Mucosa of descending colon (tissue), 3 donors: ENCODE measurements around the gene SOCS1. TPM values are rescaled to one million over a fixed set of nuclear protein-coding genes. Genes with fewer than 3 reads are reported as not detected.

Experiments used
- ATAC-seq: fragments of 200-7000 bp; cut with Tn5 transposase; one replicate; pipeline ENCODE4 v1.9.1; 2020; ENCODE audit warnings: mild to moderate bottlenecking, moderate library complexity
- DNase-seq, 3 donors: peaks; one replicate each; pipeline ENCODE4 v3.0.0-alpha.2; 2020
- H3K36me3 ChIP-seq: fragments of 200-600 bp; one replicate; pipeline ENCODE4 v1.8.0; 2021; ENCODE audit warnings: low read depth, mild to moderate bottlenecking
- H3K4me1 ChIP-seq: fragments of 200-600 bp; one replicate; pipeline ENCODE4 v1.8.0; 2021; ENCODE audit warnings: low read depth, mild to moderate bottlenecking
- H3K4me3 ChIP-seq: fragments of 200-600 bp; one replicate; pipeline ENCODE4 v1.8.0; 2021; ENCODE audit warnings: mild to moderate bottlenecking
- H3K9me3 ChIP-seq: fragments of 200-600 bp; one replicate; pipeline ENCODE4 v1.8.0; 2021; ENCODE audit warnings: mild to moderate bottlenecking
- intact Hi-C, 2 donors: fragments of 100-400 bp; cut with DNase I in 1 of 2; cut with micrococcal nuclease in 1 of 2; formaldehyde crosslinking; loops; one replicate each; pipeline versions ENCODE4 v1.11.0 to v1.11.1; 2022; cut with DNase I, micrococcal nuclease
- long read RNA-seq, 2 donors: library from polyadenylated mRNA; unstranded; transcript quantifications; one replicate each; pipeline ENCODE4 v2.0.0, GENCODE V29; 2019 to 2021
- total RNA-seq, 3 donors: library from RNA; stranded (reverse); fragmentation: NEBNext Ultra II Directional in 2 of 3; extraction: Animal tissue kit (Norgen Biotek cat#: 25700) in 2 of 3; gene quantifications; one replicate each; pipeline versions ENCODE4 v1.2.1 to v1.2.4, GENCODE V29; 2021 to 2023
- TF ChIP-seq, protein P1 (sequence below): fragments of 200-600 bp; IDR thresholded peaks from one replicate; pipeline ENCODE4 v1.8.0; 2022; ENCODE audit warnings: antibody characterized with exemption, mild to moderate bottlenecking
- donor health status: DM: no; HTN: no; CAD: no; lungs with moderate emphysema.
- donor health status: DM: no; HTN: no; CAD: no.
- donor health status: DM: no; HTN: yes; CAD: no.

SOCS1 gene
- total RNA-seq: 1 to 10 TPM; 4.0 to 6.5 (median 4.1) TPM
- long read RNA-seq, donor 1, partial matches to known transcripts: 0 of 5 reads
- long read RNA-seq, donor 1, other reads (novel, unspliced or antisense): 0 of 5 reads
- long read RNA-seq, donor 2: 0 reads

- TF ChIP-seq, protein P1, sequence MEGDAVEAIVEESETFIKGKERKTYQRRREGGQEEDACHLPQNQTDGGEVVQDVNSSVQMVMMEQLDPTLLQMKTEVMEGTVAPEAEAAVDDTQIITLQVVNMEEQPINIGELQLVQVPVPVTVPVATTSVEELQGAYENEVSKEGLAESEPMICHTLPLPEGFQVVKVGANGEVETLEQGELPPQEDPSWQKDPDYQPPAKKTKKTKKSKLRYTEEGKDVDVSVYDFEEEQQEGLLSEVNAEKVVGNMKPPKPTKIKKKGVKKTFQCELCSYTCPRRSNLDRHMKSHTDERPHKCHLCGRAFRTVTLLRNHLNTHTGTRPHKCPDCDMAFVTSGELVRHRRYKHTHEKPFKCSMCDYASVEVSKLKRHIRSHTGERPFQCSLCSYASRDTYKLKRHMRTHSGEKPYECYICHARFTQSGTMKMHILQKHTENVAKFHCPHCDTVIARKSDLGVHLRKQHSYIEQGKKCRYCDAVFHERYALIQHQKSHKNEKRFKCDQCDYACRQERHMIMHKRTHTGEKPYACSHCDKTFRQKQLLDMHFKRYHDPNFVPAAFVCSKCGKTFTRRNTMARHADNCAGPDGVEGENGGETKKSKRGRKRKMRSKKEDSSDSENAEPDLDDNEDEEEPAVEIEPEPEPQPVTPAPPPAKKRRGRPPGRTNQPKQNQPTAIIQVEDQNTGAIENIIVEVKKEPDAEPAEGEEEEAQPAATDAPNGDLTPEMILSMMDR: peak; percentile 88
- intact Hi-C loops: loop anchor here (5.0 to 10.0 kb wide), 2 partner anchors 281 to 284 kb away; no protein-coding TSS in a partner anchor
These were observed at the start of gene SOCS1 for GRCh38 chr16:11255737-11256660. Gene SOCS1 (minus strand): TSS chr16:11256204. CDS start chr16:11255478, 726 bp downstream.

DNA sequence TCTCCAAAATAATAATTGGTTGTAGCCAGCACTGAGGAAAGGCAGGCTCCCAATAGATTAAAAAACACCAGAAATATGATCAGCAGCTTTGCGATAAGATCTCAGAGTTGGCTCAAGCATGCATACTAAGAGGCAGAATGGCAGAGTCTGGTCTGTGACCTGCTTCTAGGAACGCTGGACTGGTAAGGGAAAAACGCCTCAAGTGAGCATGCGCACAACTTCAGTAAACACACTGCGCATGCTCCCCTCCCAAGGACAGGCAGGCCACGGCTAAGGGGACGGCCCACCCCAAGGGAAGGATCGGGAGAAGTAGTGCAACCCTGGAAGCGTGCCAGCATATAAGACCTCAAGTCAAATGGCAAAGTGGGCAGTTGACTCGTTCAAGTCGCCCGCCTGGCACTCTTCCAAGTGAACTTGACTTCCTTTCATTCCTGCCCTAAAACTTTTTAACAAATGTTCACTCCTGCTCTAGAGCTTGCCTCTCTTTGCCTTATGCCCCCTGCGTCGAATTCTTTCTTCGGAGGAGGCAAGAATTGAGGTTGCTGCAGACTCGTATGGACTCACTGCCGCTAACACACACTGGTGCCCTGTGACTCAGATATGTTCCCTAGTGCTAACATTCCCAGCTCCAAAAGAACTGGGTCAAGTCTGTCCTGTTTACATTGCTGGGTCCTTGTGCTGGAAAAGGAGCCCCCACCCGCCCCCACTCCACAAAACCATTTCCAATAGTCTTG is 47.6 kb upstream of the SOCS1 start:
- Histone ChIP-seq H3K36me3 (no peaks in the 10 kb centered on the region), H3K4me1 (peaks cover 8% of the 10 kb centered on the region), H3K9me3 (no peaks in the 10 kb centered on the region), H3K4me3 (no peak overlapping the region)
- intact Hi-C loops: no loop called here
- DNase-seq (no peak), ATAC-seq (no peak)
- TF ChIP-seq, protein P1: no peak

More at GRCh38 chr16:11255737-11256660, at the start of gene SOCS1:
- DNase-seq (peak; percentile 90 to 92 (median 91)), ATAC-seq (peak; percentile 80)
- Histone ChIP-seq H3K4me3 (peak within 1 kb of the TSS; percentile 63), H3K4me1 (peaks cover 18% of the 10 kb centered on the region), H3K36me3 (no peaks in the 10 kb centered on the region), H3K9me3 (no peaks in the 10 kb centered on the region)

DNA sequence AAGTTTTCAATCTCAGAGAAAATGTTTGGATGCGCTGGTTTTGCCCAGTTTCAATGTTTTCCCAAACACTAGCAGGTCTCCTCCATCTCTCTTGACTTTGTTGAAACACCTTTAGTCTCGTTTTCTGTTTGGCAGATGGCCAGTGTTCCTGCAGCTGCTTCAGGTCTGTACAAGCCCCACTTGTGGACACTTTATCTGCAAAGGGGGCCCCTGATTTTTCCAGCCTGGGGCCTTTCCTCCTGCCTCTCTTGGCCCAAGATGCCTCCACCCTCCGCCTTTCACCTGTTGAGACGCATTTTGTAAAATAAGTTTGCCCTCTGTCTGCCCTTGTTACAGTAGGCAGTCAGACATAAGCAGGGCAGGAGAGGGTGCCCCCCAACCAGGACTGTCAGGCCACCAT is 47.0 kb upstream of the SOCS1 start:
- H3K9me3 ChIP-seq: no peaks in the 10 kb centered on the region
- TF ChIP-seq, protein P1: no peak
- H3K4me1 ChIP-seq: peaks cover 4% of the 10 kb centered on the region
- ATAC-seq (no peak), DNase-seq (no peak)
- H3K4me3 ChIP-seq: no peak overlapping the region
- intact Hi-C loops: no loop called here
- no peaks in the 10 kb centered on the region for H3K36me3 ChIP-seq

- ATAC-seq (no peak), DNase-seq (no peak)
- Histone ChIP-seq H3K4me1 (peaks cover 9% of the 10 kb centered on the region), H3K36me3 (no peaks in the 10 kb centered on the region), H3K9me3 (no peaks in the 10 kb centered on the region), H3K4me3 (no peak overlapping the region)
- intact Hi-C loops: no loop called here
- TF ChIP-seq, protein P1: no peak
These were observed 45.9 kb upstream of the SOCS1 start for GRCh38 chr16:11301645-11302501.

GRCh38 chr16:11300560-11300892 is 44.5 kb upstream of the SOCS1 start:
- Histone ChIP-seq H3K4me1 (peaks cover 12% of the 10 kb centered on the region), H3K36me3 (no peaks in the 10 kb centered on the region), H3K4me3 (no peak overlapping the region), H3K9me3 (no peaks in the 10 kb centered on the region)
- ATAC-seq (no peak), DNase-seq (no peak)
- intact Hi-C loops: no loop called here
- TF ChIP-seq, protein P1: no peak
